GM19043 (cell line): ENCODE data around the gene RUNX3.
"Not testable (repeated sequence)": the region's sequence is repeated elsewhere in the genome, so short reads cannot be mapped to it uniquely, and the experiment has no call there.

Source experiments
- ATAC-seq: cut with Tn5 transposase; IDR thresholded peaks from one replicate; pipeline ENCODE4 v1.9.1; 2021; ENCODE audit warnings: low read depth; ENCODE audit not compliant: unreplicated experiment

RUNX3 gene

DNA sequence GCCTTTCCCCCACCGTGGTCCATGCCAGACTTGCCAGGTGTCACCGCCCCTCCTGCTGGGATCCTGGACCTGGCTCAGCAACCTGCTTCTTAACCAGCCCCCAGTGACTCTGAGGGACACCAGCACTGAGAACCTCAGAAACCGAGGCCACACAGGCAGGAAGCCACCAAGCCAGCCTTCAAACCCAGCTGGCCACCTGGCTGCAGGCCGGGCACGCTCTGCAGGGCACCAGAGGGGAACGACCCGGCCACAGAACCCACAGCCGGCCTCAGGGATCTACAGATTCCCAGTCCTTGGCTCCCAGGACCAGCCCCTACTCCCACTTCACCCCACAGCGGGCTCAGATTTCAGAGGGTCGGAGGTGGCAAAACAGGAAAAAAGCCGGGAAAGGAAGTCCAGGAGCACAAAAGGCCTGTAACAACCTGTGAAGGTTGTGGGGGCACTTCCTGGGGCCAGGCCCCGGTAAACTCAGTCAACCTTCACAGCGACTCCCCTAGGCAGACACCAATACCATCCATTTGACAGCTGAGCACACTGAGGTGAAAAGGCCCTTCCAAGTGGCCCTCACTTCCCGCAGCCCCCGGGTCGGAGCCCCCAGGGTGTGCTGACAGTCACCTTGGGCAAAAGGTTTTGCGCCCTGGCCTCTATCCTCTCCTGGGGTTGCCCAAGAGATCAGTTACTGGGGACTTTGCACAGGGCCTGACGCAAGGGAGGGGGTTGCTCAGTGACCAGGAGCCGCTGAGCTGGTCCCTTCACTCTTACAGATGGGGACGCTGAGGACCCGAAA lies 14.1 kb downstream of the RUNX3 start:
- ATAC-seq: no peak

DNA sequence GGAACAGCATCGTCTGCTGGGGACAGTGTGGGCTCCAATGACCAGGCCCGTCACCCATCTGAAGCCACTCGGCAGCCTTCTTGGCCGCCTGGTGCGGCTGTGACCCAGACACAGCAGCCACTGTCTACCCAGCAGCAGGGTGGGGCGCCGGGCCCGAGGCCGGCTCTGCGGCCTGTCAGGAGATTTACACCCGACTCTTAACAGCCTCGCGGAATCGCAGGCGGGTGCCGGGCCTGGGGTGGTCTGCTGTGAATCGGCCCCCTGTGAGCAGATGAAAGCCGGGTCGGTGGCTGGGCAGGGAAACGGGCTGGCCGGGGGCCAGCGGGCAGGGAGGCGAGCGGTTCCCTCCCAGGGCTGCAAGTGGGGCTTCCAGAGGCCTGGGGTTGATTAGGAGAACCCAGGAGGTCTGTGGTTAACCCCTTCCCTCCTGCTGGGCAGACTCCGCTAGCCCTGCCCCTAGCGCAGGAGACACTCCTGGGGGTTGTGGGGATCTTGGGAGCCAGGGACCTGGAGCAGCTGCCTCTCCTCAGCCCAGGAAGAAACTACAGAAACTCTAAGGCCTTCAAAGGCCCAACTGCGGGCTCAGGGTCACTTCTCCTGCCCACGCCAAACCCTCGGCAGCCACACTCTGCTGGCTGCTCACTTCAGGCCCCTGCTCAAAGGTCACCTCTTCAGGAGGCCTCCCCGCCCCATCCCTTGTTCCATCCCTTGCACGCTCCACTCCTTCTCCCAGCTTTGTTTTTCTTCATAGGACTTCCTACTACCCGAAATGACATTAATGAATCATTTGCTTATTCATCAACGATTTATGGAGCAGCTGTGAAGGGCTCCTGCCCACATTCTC lies 15.6 kb downstream of the RUNX3 start:
- no peak for ATAC-seq

DNA sequence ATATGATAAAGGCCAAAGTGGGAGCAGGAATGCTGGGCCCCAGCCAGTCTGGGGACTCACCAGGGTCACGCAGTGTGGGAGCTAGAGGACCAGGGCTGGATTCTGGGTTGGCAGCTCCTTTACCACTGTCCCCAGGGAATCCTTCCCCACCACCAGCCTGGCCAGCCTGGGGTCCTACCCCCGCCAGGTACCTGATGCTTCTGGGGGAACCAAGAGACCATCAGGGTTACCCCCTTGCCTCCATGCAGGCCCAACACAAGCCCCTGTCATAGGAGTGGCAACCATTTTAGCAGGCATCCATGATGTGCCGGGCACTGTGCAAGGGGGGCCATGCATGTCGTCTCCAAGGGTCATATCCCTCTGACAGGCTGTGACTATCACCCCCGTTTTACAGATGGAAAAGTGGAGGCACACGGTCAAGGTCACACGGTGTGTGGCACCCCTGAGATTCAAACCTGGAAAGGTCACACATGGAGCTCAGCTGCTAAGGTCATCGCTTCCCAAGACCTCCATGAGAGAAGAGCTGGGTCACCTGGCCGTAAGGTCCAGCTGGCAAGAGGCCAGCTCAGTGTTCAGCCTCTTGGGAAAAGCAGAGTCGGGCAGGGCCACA lies 16.4 kb downstream of the RUNX3 start:
- ATAC-seq: no peak

DNA sequence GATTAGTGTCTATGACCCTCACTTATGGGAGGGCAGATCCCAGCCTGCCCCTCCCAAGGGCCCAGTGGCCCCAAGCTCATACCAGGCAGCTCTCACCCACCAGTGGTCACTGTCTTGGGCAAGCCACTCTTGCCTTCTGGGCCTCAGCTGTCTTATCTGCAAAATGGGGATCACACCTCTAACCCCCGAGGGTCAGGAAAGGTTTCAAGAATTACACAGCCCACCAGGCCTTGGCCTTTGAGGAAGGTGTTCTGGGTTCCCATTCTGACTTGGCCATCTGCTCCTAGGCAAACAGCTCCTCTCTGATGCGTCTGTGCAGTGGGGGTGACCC lies 16.8 kb downstream of the RUNX3 start:
- no peak for ATAC-seq

DNA sequence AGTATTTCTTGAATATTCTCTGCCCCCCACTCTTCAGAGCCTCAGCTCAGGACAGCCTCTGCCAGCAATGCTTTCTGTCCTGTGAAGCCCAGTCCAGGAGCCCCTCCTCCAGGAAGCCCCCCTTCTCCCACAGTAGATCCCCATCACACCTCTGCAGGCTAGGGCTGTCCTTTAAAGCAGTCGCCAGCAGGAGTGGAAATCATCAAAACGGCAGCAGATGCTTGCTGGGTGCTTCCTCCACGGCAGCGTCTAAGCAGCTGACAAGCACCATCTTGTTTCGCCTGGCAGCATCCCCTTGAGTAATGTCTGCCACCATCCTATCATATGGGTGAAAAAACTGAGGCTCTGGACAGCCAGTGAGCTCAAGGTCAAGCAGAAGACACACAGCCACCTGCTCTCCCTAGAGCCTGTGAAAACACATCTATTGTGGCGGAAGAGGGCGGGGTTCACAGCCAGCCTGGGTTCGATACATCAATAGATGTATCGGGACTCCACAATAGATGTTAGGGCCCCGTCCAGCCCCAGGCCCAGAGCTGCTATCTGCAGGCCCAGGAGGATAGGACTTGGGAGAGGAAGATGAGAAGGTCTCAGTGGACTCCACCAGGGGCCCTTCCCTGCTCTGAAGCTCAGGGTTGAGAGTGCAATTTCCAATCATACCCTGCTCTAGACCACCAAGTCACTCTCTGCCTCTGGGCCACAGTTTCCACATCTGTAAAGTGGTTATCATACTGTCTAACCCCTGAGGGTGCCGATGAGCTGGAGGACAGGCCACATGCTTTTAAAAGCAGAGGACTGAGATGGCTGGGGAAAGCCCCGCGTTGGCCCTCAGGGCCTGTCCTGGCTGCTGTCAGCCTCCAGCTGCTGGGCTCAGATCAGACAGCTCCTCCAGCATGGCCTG lies 17.5 kb downstream of the RUNX3 start:
- no peak for ATAC-seq

DNA sequence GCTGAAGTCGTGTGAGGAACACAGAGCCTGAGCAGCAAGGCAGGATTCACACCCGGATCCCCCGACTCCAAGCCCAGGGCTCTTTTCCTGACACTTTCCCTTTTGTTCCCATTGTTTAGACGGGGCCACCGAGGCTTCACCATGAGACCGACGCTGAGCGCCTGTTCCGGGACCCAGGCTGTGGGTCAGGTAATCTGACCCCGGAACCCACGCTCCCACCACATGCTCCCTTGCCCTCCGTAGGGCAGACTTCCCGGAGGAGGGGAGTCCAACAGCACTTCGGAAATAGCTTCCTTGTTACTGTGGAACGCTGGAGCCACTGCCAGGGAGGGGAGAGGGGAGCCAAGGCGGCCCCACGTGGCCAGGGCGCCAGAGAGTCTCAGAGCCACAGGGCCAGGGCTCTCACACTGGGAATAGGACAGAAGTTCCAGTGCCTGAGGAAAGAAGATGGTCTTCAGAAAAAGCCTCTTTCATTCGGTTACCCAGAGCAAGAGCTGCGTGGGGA lies 18.4 kb downstream of the RUNX3 start:
- no peak for ATAC-seq

DNA sequence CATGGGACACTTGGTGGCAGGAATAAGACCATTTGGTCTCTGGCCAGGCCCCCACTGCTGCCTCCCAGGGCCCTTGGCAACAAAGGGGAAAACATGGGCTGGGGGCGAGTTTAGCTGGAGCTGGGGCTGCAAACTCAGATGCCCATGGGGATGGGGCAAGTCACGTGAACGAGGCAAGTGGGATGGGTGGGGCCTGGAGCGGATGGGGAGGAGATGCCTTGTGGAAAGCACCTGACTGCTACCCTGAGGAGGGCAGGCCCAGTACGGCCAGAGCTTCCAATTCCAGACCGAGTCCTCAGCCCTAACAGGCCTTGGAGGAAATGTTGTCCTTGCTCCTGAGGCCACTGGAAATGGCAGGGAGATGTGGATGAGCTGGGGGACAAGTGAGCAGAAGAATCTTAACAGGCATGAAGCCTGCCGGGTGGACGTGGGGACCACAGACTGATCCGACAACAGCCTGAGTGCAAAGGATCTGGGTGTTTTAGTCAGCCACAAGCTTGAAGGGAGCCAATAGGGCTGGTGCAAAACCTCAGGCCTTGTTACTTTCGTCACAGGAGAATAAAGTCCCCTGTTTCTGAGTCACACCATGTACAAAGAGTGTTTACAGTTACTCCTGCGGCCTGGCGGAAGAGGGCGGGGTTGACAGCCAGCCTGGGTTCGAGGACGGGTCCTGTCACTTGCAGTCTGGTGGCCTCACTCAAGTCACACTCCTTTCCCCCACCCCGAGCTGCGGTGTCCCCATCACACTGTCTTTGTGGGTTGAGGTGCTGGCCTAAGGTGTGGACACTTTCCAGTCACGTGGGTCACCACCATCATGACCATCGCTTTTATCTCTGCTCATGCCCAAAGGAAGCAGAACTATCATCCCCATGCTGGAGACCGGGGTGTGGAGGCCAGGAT lies 19.1 kb downstream of the RUNX3 start:
- ATAC-seq: no peak

DNA sequence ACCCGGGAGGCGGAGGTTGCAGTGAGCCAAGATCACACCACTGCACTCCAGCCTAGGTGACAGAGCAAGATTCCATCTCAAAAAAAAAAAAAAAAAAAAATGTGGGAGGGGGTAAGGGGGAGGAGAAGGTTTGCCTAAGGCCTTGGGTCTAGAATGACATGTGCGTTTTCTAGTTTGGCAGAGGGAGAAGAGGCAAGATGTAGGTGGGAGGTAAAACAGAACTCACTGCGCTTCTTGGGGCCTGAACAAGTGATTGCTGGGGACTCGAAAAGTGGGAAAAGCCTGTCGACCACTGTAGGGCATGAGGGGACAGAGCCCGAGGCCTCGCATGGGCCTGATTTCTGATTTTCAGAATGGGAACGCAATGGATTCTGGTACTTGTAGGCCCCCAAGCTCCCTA lies 19.9 kb downstream of the RUNX3 start:
- ATAC-seq: no peak

DNA sequence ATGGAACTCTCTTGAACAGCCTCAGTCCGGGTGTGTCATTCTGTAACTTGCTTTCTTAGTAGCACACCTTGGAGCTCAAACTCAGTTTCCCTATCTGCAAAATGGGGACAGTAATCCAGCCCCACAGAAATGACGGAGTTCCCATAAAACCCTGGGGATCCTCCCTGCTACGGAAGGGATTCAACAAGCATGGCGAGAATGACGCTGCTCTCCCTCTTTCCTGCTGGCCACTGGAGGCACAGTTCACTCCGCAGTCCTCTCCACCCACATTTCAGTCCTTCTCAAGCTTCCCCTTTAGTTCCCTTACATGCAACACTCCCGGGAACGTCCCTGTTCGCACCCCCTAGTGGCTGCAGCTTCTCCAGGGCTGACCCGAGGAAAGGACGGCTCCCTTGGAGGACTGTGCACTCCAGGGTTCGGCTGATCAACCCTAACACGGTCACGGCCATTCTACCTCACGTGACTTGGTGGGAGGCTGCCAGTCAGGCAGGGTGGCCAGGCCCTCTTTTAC lies 20.6 kb downstream of the RUNX3 start:
- no peak for ATAC-seq

DNA sequence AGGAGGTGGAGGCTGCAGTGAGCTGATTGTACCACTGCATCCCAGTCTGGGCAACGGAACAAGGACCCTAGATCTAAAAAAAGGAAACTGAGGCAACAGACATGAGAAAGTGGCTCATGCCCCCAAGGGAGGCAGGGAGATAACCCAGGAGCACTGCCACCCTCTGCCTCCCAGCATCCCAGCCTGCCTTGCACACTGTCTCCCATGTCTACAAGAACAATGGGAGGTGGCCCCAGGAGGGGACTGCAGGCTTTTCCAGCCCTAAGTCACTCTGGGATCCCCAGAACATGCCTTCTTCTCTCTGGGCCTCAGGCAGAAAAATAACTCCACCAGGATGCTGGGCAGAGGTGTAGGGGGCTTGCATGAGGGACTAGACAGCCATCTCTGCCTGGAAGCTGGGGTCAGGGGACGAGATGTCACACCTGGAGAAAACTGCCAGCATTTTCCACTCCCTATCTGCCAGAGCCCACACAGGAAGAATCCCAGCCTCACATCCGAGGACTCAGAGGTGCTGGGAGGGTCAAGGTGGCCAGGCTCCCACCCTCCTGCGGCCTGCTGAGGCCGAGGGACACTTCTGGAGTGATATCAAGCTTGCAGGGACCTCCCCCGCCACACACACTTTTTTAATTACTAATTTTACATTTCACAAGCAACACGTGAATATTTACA lies 21.4 kb downstream of the RUNX3 start:
- no peak for ATAC-seq

DNA sequence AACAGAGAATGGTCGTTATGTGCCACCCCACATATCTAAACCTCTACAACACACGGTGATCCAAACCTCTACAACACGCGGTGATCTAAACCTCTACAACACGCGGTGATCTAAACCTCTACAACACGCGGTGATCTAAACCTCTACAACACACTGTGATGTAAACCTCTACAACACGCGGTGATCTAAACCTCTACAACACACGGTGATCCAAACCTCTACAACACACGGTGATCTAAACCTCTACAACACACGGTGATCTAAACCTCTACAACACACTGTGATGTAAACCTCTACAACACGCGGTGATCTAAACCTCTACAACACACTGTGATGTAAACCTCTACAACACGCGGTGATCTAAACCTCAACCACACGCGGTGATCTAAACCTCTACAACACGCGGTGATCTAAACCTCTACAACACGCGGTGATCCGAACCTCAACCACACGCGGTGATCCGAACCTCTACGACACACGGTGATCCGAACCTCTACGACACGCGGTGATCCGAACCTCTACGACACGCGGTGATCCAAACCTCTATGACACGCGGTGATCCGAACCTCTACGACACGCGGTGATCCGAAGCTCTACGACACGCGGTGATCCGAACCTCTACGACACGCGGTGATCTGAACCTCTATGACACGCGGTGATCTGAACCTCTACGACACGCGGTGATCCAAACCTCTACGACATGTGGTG lies 22.3 kb downstream of the RUNX3 start:
- ATAC-seq: not testable (repeated sequence)

DNA sequence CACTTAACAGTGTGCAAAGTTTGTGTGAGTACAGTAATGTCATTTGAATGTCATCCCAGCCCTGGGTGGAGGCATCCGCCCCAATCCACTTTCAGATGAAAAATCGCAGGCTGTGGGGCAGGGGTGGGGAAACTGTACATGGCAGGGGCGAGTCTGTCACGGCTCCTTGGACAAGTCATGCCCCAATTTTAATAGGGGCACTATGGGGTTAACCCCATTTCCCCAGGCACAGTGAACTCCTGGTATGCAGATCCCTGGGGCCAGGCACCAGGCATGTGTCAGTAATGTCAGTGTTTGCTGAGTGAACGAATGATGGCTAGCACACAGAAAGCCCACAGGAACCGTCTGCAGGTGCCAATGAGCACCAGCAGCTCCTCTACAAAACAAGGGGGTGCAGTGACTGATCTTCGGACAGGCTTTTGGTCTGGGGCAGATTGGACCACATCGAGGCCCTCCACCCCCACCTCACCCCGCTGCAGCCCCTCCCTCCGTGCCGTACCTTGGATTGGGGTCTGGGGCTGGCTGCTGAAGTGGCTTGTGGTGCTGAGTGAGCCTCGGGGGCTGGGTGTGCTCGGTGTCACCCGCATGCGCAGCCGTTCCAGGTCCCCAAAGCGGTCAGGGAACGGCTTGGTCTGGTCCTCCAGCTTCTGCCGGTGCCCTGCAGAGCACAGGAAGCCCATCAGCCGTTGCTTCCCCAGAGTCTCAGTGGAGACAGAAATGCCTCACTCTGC lies 23.2 kb downstream of the RUNX3 start:
- ATAC-seq: no peak

DNA sequence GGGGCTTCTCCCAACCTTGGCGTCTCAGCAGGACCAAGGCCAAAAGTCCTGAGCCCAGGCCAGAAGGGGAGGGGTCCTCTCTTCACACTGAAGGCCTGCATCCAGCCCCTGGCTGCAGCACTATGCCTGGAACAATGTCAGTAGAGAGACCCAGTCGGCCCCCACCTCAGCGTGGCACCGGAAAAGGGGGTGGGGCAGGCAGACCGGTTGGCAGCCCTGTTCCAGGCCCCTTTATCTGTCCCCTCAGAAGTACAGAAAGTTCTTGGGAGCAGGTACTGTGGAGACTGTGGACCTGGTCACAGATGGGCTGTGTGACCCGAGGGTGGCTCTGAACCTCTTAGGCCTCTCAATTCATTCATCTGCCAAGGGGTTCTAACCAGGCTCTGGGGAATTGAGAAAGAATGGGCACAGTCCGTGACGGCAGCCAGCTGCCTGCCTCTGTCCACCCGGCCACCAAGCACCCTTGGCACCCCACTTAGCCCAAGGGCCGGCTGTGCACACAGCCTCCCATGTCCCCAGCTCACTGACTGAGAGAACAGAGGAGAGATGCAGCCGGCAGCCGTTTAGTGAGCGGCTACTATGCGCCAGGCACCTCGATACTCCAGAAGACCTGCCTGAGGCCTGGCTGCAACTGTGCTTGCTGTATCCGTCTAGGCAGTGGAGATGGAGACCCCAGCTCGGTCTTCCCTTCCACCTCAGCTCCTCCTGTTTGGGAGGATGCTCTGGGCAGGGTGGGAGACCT lies 23.9 kb downstream of the RUNX3 start:
- no peak for ATAC-seq

DNA sequence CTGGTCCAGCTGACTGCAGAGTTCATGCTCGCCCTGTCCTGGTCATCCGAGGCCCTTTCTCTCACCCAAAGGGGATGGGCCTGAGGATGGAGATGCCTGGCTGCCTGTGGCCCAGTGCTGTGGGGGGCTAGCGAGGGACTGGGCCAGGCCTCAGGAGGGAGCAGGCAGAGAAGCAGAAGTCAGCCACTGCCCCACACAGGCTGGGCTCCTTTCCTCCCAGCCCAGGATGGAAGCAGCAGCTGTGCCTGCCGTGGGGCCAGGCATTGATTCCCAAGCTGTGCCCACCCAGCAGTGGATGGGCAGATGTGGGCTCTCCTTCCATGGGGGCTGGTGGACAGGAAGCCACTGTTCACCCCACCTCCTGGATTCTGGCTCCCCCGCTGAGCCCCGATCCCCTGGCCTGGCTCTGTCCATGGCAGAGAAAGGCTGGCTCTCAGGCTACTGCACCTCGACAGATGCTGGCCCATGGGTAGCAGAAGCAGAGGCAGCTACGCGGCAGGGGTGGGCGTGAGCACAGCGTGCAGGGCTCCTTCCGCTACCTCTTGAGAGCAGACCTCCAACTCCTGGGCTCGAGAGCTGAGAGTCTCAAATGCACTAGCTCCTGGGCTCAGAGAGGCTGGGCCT lies 24.6 kb downstream of the RUNX3 start:
- ATAC-seq: no peak

DNA sequence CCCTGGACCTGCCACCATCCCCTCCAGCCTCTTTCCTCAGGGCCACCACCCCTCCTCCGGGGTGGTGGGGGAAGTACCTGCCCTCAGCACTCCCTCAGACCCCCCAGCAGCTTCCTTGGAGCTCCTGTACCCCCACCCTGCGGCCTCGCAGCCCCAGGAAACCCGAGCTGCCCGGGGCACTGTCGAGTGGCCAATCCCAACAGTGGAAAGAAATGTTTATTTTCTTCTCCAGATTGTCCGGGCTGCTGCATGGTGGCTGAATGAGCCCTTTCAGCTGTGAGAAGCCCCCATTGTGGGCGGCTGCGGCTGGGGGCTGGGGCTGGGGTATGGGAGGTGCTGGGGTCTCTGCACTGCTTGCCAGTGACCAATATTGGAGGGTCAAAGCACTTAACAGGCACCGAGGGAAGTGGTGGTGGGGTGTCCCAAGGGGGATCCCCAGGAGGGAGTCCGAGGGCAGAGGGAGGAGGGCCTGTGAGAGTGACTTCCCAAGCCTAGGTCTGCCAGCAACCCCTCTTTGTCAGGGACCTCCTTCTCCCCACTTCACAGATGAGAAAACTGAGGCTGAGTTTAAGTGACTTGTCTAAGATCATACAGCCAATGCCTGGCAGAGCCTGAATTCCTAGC lies 25.2 kb downstream of the RUNX3 start:
- no peak for ATAC-seq
